Heart left ventricle (tissue), 16 donors: Measurements from ENCODE around the gene KCNH1. TPM values are rescaled to one million over a fixed set of nuclear protein-coding genes. Genes with fewer than 3 reads are reported as not detected.

Experiments
- ATAC-seq, 4 donors: fragments of 200-7000 bp; cut with Tn5 transposase; one replicate each; pipeline ENCODE4 v1.9.1; 2020 to 2022; ENCODE audit warnings: moderate library complexity in 4 of 4, mild to moderate bottlenecking in 3 of 4, moderate number of reproducible peaks in 1 of 4
- DNase-seq, 5 donors: peaks; one replicate each; pipeline ENCODE4 v3.0.0-alpha.2; 2020
- H3K27ac ChIP-seq, 12 donors: fragments of 200-600 bp; sonication (generic) in 4 of 12; one replicate each; pipeline versions ENCODE4 v1.5.0 to v1.8.0; 2016 to 2022; ENCODE audit warnings: mild to moderate bottlenecking in 2 of 12
- H3K27me3 ChIP-seq, 9 donors: fragments of 200-600 bp; sonication (generic) in 2 of 9; one replicate each; pipeline versions ENCODE4 v1.5.1 to v1.8.0; 2016 to 2022; ENCODE audit warnings: mild to moderate bottlenecking in 3 of 9
- H3K36me3 ChIP-seq, 9 donors: fragments of 200-600 bp; sonication (generic) in 2 of 9; one replicate each; pipeline versions ENCODE4 v1.5.0 to v1.8.0; 2018 to 2022; ENCODE audit warnings: mild to moderate bottlenecking in 2 of 9
- H3K4me1 ChIP-seq, 12 donors: fragments of 200-600 bp; sonication (generic) in 4 of 12; one replicate each; pipeline versions ENCODE4 v1.5.0 to v1.8.0; 2016 to 2022; ENCODE audit warnings: mild to moderate bottlenecking in 3 of 12
- H3K4me3 ChIP-seq, 12 donors: fragments of 200-600 bp; sonication (generic) in 4 of 12; one replicate each; pipeline versions ENCODE4 v1.5.0 to v1.8.0; 2017 to 2022; ENCODE audit warnings: mild to moderate bottlenecking in 9 of 12, moderate library complexity in 4 of 12
- H3K9me3 ChIP-seq, 12 donors: fragments of 200-600 bp; sonication (generic) in 4 of 12; one replicate each; pipeline versions ENCODE4 v1.5.0 to v1.8.0; 2016 to 2022; ENCODE audit warnings: mild to moderate bottlenecking in 1 of 12
- CTCF ChIP-seq, 12 donors: fragments of 200-600 bp; sonication (generic) in 4 of 12; IDR thresholded peaks; one replicate each; pipeline versions ENCODE4 v1.5.0 to v1.8.0; 2018 to 2022; ENCODE audit warnings: antibody characterized with exemption in 12 of 12, mild to moderate bottlenecking in 5 of 12
- POLR2A ChIP-seq, 2 donors: fragments of 450-650 bp; IDR thresholded peaks; one replicate each; pipeline ENCODE4 v1.6.1; 2017; ENCODE audit warnings: antibody characterized with exemption in 2 of 2, mild to moderate bottlenecking in 2 of 2, moderate library complexity in 2 of 2
- WGBS, 4 donors: extraction: QIAGEN DNeasy Blood & Tissue Kit in 2 of 4; methylation state at CpG; one replicate each; pipeline versions ENCODE4 v1.1.5 to v1.1.7; 2013 to 2018; 5-methylcytosine and 5-hydroxymethylcytosine counted together
- intact Hi-C, 10 donors: fragments of 100-400 bp; cut with DNase I; formaldehyde crosslinking; loops; one replicate each; pipeline versions ENCODE4 v1.11.1 to v1.14.2; 2022
- polyA plus RNA-seq, 2 donors: library from polyadenylated mRNA; stranded (reverse); fragments of 200-250 nt; gene quantifications; one replicate each; pipeline ENCODE4 v1.2.3, GENCODE V29; 2013
- total RNA-seq, 9 donors: library from RNA; depleted of rRNA in 2 of 9; stranded (reverse); fragments of >200 nt in 2 of 9; fragmentation: NEBNext Ultra II Directional in 3 of 9; extraction: Animal tissue kit (Norgen Biotek cat#: 25700) in 3 of 9; gene quantifications; one replicate each; pipeline versions ENCODE4 v1.1.0 to v1.2.4, GENCODE V29; 2016 to 2023
- donor health status: ischemic (EF 13 %, LVEDD 7.1; RV severe dilation, severe dysfunction).
- donor health status: healthy with polysubstance abuse.
- donor health status: DM: no; HTN: yes; CAD: no.
- donor health status: DM: no; HTN: no; CAD: no.
- donor health status: ischemic (EF 25% LVEDD 6.9; RV normal size, moderate dysfunction).
- donor health status: ischemic (EF 25% LVEDD 5.7; RV mildly dilated, moderate dysfunction).
- donor health status: healthy.
- donor health status: DM: yes; HTN: yes; CAD: no.
- donor health status: ischemic (EF 35%, LVEDD 5.7; RV mildly dilated, moderate dysfunction).
- donor health status: nonischemic (EF 11% LVEDD 7.7; RV severe dilation, severe dysfunction).
- donor health status: DM: yes; HTN: yes; CAD: no.
- donor health status: PGD.
- donor health status: ischemic (EF 29% LVEDD 5.4; RV normal size, mild dysfunction).
- donor health status: nonischemic (EF 23%, LVEDD 6.1; RV moderate dilation, normal function).

KCNH1 gene
- total and polyA plus RNA-seq, 11 donors, result 0.03 TPM; not detected in 10

DNA sequence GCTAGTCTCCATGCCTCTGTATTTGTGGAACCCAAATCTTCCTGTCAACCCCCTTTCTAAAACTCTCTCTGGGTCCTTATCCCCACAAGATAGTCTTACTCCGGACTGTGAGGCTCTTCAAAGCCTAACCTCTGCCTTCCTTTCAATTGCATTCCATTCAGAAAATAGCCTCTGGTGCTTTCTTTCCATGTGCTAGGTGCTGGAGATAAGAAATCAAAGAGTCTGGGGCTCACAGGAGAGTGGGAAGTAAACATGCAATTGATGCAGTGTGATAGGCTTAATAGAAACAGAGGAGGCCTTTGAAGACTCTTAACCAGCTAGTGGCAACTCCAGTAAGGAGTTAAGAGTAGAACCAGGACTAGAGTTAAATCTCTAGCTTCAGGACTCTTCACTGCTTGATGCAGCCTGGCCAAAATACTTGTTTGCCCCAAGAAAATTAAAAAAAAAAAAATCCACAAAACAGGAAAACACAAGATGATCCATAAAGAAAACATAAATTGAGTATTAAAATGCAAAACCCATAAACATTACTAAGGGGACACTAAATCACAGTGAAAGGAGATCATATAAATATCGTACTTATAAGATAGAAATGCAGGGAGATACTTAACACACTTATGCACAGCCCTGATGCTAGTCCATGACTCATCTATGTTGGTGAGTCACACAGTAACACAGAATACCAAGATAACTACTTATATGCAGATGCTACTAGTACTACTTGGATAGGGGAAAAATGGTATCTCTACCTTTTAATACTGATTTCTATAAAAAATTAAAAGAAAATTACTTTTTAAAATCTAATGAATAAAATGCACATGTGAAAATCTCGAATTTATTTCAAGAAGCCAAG is 341.5 kb downstream of the KCNH1 start:
- Histone ChIP-seq H3K36me3 (no peaks in the 10 kb centered on the region), H3K4me3 (no peak overlapping the region), H3K9me3 (no peaks in the 10 kb centered on the region), H3K27me3 (peaks cover 0 to 4% (median 0%) of the 10 kb centered on the region in 9 donors), H3K4me1 (no peaks in the 10 kb centered on the region), H3K27ac (no peak overlapping the region)
- ATAC-seq (peak in 1 of 4 donors; percentile 52), DNase-seq (no peak)
- 44 to 51% (median 49%) methylated on average over 3 of the region's 3 CpGs for WGBS, 4 donors
- TF ChIP-seq POLR2A (IDR thresholded peaks at IDR 0.05) (no peak), CTCF (IDR thresholded peaks at IDR 0.05) (no peak)
- intact Hi-C loops, result no loop called here

GRCh38 chr1:210790196-210790595 is 343.8 kb downstream of the KCNH1 start:
- WGBS, 4 donors, result 56 to 74% (median 65%) methylated on average over 2 of the region's 2 CpGs
- H3K4me3 ChIP-seq, result no peak overlapping the region
- TF ChIP-seq CTCF (IDR thresholded peaks at IDR 0.05) (no peak), POLR2A (IDR thresholded peaks at IDR 0.05) (no peak)
- H3K27me3 ChIP-seq, result peaks cover 0 to 4% (median 0%) of the 10 kb centered on the region in 9 donors
- no peaks in the 10 kb centered on the region for H3K36me3 ChIP-seq
- no peak for ATAC-seq
- H3K4me1 ChIP-seq, result no peaks in the 10 kb centered on the region
- intact Hi-C loops, result no loop called here
- no peak for DNase-seq
- H3K27ac ChIP-seq, result no peak overlapping the region
- H3K9me3 ChIP-seq, result no peaks in the 10 kb centered on the region

DNA sequence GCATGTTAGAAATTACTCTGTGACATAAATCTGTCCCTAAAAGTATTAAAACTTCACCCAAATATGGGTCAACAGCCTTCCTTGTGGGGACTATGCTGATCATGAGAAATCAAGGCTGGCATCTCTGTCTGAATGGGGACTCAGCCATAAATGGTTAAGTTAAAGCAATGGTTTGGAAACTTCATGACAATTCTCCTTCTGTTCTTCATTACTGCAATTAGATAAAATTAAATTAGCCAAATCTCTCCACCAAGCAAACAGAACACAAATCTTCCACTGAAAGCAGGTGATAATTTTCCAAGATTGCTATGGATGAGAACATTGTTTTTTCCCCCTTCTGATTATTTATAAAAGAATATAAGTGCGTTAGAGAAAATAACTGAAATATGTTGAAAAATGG is 346.1 kb downstream of the KCNH1 start:
- no peak overlapping the region for H3K27ac ChIP-seq
- no peaks in the 10 kb centered on the region for H3K9me3 ChIP-seq
- no peaks in the 10 kb centered on the region for H3K4me1 ChIP-seq
- H3K36me3 ChIP-seq, result no peaks in the 10 kb centered on the region
- DNase-seq (no peak), ATAC-seq (no peak)
- WGBS, 4 donors, result 86 to 94% (median 90%) methylated on average over 1 of the region's 1 CpG
- intact Hi-C loops, result no loop called here
- TF ChIP-seq POLR2A (IDR thresholded peaks at IDR 0.05) (no peak), CTCF (IDR thresholded peaks at IDR 0.05) (no peak)
- peaks cover 0 to 4% (median 0%) of the 10 kb centered on the region in 9 donors for H3K27me3 ChIP-seq
- no peak overlapping the region for H3K4me3 ChIP-seq

DNA sequence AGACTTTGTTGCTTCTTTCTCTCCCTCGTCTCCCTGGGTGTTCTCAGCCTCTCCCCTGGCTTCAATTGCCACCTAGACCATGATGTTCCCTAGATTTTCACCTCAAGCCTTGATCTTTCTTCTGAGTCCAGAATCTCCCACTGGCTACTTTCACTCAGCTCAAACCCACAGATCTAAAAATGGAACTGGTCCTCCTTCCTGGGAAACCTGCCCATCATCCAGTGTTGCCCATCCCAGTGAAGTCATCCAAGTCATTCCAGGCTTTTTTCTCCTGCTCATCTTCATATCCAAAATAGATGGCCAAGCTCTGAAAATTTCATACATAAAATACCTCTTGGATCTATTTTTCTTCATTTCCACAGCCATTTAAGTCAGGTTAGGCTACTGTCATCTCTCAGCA is 347.4 kb downstream of the KCNH1 start:
- TF ChIP-seq POLR2A (IDR thresholded peaks at IDR 0.05), result no peak
- TF ChIP-seq CTCF (IDR thresholded peaks at IDR 0.05), result no peak
- intact Hi-C loops, result no loop called here
- Histone ChIP-seq H3K27me3 (peaks cover 0 to 4% (median 0%) of the 10 kb centered on the region in 9 donors), H3K36me3 (no peaks in the 10 kb centered on the region), H3K9me3 (no peaks in the 10 kb centered on the region), H3K27ac (no peak overlapping the region), H3K4me1 (no peaks in the 10 kb centered on the region), H3K4me3 (no peak overlapping the region)
- ATAC-seq (no peak), DNase-seq (no peak)
- WGBS, 4 donors, result 67 to 80% (median 74%) methylated on average over 1 of the region's 1 CpG
